Activated CD4-positive, alpha-beta T cell treated with anti-CD3 and anti-CD28 coated beads for 24 hours (primary cell): ENCODE measurements around the gene FBXW9.
"Not testable (repeated sequence)": the region's sequence is repeated elsewhere in the genome, so short reads cannot be mapped to it uniquely, and the experiment has no call there.

ENCODE experiments used
- DNase-seq, 2 donors: peaks; one replicate each; pipeline ENCODE4 v3.0.0-alpha.2; 2020; ENCODE audit warnings: low read depth in 2 of 2

The FBXW9 gene

DNA sequence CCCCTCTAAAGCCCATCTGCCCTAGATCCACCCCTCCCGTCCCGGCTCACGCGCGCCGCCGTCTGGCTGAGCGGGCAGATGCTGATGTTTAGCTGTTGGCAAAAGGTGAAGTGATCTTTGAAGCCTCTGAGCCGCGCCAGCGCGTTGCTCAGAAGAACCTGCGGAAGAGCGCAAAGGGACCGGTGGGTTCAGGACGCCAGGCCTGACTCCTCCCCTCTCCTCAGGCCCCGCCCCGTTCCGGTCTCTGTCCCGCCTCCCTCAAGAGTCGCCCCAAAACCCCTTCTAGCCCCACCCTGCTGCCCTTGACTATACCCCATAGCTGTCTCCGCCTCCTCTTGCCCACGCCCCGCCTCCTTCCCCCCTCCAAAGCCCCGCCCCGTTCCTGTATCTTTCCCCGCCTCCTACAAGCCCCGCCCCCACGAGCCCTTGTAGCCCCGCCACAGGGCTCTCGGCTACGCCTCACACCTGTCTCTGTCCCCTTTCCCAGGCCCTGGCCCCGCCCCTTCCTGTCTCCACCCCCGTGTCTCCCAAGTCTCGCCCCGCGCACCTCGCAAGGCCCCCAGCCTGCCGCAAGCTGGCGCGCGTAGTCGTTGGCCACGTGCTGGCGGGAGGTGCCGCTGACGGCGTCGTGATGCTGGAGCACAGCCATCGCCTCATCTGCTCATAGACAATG is 39.4 kb downstream of the FBXW9 start:
- no peak for DNase-seq

GRCh38 chr19:12655546-12655945 is 40.9 kb downstream of the FBXW9 start:
- no peak for DNase-seq

DNA sequence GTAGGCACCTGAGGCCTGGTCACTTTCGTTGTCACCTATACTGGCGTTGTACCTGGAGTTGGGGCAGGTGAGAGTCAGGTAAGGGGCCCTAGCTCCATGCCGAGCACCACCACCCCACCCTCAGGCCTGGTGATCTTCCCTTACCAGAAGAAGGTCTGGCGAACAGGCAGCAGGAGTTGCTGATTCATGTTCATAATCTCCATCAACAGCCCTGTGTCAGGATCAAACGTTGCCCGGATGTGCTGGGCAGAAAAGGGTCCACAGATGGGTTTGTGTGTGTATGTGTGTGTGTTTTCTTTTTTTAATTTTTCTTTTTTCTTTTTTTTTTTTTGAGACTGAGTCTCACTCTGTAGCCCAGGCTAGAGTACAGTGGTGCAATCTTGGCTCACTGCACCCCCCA is 44.2 kb downstream of the FBXW9 start:
- no peak for DNase-seq

- no peak for DNase-seq
Observed at GRCh38 chr19:12649941-12650340, 46.5 kb downstream of the FBXW9 start.

GRCh38 chr19:12648088-12648487 is 48.3 kb downstream of the FBXW9 start:
- no peak for DNase-seq

DNA sequence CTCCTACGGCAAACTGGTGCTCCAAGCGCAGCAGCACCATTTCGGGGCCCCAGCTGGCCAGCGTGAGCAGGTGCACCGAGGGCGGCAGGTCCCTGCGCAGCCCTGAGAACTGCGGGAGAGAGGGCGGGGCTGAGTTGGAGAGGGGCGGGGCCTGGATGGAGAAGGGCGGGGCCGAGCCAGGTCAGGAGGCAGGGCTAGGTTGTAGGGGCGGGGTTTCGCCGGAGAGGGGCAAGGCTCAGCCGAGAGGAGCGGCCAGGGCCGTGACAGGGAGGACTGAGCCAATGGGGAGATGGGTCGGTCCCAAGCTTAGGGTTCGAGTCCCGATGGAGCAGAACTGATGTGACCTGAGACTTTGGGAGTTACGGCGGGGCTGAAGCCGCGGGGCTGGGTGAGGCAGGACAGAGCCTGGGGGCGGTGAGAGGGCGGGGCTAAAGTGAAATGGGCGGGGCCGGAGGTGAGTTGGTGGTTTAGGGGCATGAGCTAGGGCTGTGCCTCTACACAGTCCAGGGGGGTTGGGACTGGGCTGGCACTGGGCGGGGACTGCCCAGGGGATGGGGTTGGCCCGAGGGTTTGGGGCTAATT is 48.9 kb downstream of the FBXW9 start:
- no peak for DNase-seq

DNA sequence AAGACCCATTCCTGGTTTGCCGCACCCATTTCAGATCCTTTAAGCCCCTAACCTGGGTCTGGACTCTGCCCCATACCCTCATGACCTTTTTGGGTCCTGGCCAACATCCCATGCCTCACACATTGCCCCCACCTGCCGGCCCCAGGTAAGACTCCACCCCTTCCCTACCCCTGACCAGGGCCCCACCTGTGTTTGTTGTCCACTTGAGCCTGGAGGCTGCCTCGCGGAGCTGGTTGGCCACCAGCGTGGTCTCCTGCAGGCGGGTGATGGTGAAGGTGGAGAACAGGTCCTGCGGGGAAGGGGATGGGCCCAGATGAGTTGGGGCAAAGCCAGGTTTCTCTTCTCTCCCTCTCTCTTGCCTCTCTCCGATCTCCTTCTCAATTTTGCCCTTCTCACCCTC is 49.4 kb downstream of the FBXW9 start:
- no peak for DNase-seq

- DNase-seq = no peak
Observed at GRCh38 chr19:12646551-12646950, 49.9 kb downstream of the FBXW9 start.

DNA sequence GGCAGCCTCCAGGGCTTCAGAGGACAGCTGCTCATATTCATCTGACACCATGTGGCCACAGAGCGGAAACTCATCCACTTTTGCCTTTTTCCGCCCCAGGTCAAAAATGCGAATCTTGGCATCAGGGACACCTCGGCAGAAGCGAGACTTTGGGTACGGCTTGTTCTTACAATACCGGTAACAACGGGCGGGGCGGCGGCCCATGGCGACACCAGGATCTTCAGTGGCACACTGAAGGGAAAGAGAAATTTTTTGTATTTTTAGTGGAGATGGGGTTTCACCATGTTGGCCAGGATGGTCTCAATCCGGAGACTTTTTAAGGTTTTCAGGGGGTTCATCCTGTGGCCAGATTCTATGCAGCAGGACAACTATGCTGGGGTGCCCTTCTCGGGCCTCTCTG is 52.7 kb downstream of the FBXW9 start:
- DNase-seq = not testable (repeated sequence)

DNA sequence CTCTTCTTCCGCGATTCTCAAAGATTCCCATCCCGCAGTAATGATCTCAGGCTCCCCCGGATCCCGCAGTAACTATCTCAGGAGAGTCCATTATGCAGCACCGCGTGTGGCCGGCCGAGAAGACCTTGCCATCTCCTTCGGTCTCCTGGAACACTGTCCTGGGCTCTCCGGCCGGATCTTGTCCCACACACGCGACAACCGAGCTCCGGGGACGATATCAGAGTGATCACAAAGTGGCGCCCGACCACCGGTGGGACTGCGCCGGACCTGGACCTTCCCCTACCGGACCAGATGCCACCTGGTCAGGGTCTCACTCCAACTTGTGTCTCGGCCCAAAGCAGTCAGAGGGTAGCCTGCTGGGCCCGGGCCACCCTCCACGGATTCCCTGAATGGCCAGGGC is 53.9 kb downstream of the FBXW9 start:
- no peak for DNase-seq

DNA sequence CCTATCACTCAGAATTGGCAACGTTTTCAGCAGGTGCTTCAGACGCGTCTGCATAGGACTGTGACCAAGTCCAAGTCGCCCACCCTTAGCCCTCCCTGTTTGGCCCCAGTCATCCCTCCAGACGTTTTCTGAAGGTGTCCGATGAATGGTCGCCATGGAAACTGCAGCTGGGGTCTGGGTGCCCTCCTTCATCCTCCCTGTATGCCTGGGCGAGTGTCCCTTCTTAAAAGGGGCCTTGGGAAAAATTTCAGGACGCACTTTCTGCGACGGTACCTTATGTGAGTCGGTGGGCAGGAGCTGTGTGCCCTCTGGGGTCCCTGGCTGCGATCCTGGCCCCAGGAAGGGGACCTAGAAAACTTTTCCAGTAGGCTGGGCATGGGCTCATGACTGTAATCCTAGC is 55.0 kb downstream of the FBXW9 start:
- DNase-seq = no peak

DNA sequence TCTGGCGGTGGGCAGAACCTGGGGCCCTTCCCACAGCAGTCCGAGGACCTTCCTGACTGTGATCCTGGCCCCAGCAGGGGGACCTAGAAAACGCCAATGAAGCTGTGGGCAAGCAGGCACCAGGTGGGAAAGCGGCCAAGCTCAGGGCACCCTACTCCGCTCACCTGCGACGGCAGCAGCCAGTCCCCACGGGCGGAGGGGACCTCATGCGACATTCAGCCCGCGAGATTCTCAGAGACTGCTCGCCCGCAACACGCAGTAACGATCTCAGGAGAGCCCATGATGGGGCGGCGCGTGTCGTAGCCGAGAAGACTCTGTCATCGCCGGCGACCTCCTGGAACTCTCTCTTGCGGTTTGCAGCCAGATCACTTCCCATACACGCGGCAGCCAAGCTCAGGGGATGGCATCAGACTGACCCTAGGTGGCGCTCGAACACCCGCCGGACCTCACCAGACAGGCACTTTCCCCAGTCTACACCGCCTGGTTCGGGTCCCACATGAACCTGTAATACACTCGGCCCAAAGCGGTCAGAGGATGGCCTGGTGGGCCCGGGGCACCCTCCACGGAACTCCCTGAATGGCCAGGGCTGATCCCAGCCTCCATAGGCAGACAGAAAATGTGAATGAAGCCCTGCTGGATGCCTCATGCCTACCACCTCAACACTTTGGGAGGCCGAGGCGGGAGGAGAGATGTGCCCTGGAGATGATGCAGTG is 56.4 kb downstream of the FBXW9 start:
- DNase-seq = peak; percentile 84 to 85
